A673 (cell line): ENCODE measurements around the gene VTI1B. TPM values are rescaled to one million over a fixed set of nuclear protein-coding genes. Genes with fewer than 3 reads are reported as not detected.

ENCODE experiments used
- BruUV-seq: library from RNA; stranded (reverse); fragments of 400-500 nt; replicated peaks from 2 replicates; lab custom pipeline; 2021; lab: Mats Ljungman, UMichigan
- CTCF ChIA-PET: fragments of 300-600 bp; sonication (Branson Sonifier 250); formaldehyde crosslinking; loops from one replicate; lab custom pipeline; 2022; ENCODE audit warnings: antibody characterized with exemption; lab: Charles Lee
- POLR2A ChIA-PET: fragments of 300-600 bp; sonication (Branson Sonifier 250); formaldehyde crosslinking; loops from one replicate; lab custom pipeline; 2022; ENCODE audit warnings: antibody characterized with exemption; ENCODE audit not compliant: low non-redundant PET; lab: Charles Lee
- DNase-seq: peaks from one replicate; pipeline ENCODE4 v3.0.0-alpha.2; 2015; ENCODE audit warnings: low spot score
- H3K27ac ChIP-seq: fragments of 200-600 bp; sonication (generic); 2 replicates; pipeline ENCODE4 v1.5.1; 2016; ENCODE audit warnings: mixed run types, low read depth, mild to moderate bottlenecking, mixed read lengths, antibody characterized with exemption, low read length; ENCODE audit not compliant: poor library complexity, severe bottlenecking
- H3K27me3 ChIP-seq: fragments of 200-600 bp; sonication (generic); replicated peaks from 2 replicates; pipeline ENCODE4 v1.6.1; 2017; ENCODE audit warnings: mixed run types, low read depth, mild to moderate bottlenecking, mixed read lengths, antibody characterized with exemption, low read length; ENCODE audit not compliant: insufficient read depth, poor library complexity
- H3K36me3 ChIP-seq: fragments of 200-600 bp; sonication (generic); 2 replicates; pipeline ENCODE4 v1.6.1; 2016; ENCODE audit warnings: mixed run types, mild to moderate bottlenecking, mixed read lengths, antibody characterized with exemption, low read length; ENCODE audit not compliant: insufficient read depth, poor library complexity, severe bottlenecking
- H3K4me1 ChIP-seq: fragments of 200-600 bp; sonication (generic); 2 replicates; pipeline ENCODE4 v1.6.1; 2017; ENCODE audit warnings: mixed run types, mild to moderate bottlenecking, mixed read lengths, antibody characterized with exemption, low read length; ENCODE audit not compliant: insufficient read depth, poor library complexity, severe bottlenecking
- H3K4me3 ChIP-seq: fragments of 200-600 bp; sonication (generic); 2 replicates; pipeline ENCODE4 v1.5.1; 2016; ENCODE audit warnings: low read depth, mixed run types, mild to moderate bottlenecking, mixed read lengths, low read length; ENCODE audit not compliant: poor library complexity, severe bottlenecking
- H3K9me3 ChIP-seq: fragments of 200-600 bp; sonication (generic); 2 replicates; pipeline ENCODE4 v1.6.1; 2016; ENCODE audit warnings: mixed run types, low read depth, mild to moderate bottlenecking, mixed read lengths, antibody characterized with exemption, low read length; ENCODE audit not compliant: poor library complexity, severe bottlenecking
- EZH2 ChIP-seq: fragments of 200-600 bp; sonication (generic); IDR thresholded peaks from 2 replicates; pipeline ENCODE4 v1.6.1; 2017; ENCODE audit warnings: borderline replicate concordance, low read depth, mild to moderate bottlenecking, mixed read lengths, antibody characterized with exemption, low read length; ENCODE audit not compliant: poor library complexity, severe bottlenecking
- intact Hi-C: fragments of 100-400 bp; cut with micrococcal nuclease; formaldehyde crosslinking; loops from one replicate; pipeline ENCODE4 v1.10.0; 2022; ENCODE audit not compliant: unreplicated experiment
- total RNA-seq: library from RNA; stranded (reverse); gene quantifications from 2 replicates; pipeline ENCODE4 v1.2.3, GENCODE V29; 2021
- TF ChIP-seq, protein P1 (sequence below): fragments of 300-800, 200-600 bp; sonication (generic); conservative IDR thresholded peaks from 2 replicates; pipeline ENCODE4 v1.5.1; 2017; ENCODE audit warnings: low read depth, mild to moderate bottlenecking, antibody characterized with exemption, low read length, moderate library complexity, mixed read lengths

Gene VTI1B
- total RNA-seq, 1 experiment from 2014 or later: 123 TPM

DNA sequence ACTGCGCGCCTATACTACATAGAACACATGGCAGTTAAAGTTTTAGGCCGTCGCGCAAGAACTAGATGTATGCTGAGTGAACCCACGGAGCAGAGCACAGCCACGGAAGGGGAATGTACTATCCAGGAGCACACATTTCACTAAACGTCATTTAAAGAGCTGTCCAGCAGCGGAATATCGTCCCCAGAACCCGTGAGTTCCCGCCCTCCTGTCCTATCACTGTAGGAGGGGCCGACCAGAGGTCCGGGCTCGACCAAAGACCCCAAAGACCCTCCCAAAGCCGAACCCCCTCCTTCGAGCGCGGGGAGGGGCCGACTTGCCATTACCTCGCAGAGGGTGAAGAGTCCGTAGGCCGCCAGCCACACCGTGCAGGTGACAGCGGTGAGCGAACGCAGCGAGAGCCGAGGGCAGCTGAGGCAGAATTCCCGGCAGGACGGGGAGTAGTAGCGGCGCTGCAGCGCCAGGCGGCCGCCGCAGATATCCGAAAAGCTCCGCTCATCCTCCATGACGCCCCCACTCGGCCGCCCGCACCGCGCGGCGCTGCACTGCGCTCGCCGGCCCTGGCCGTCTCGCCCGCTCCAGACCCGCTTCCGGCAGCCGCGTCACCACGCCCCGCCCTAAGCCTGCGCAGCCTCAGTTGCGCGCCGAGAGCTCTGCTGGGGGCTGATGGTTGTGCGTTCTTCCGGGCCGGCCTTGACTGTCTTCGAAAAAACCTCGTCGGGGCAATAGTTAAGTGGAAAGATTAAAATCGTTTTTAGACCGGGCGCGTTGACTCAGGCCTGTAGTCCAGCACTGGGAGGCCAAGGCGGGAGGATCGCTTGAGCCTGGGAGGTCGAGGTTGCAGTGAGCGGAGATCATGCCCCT, 74.5 kb downstream of the VTI1B start, which contains the start of gene PIGH:
Gene PIGH, minus strand, starts transcription at position 571 of the 864 bp plus-strand sequence. Its CDS starts 65 bp downstream, at position 506.
- no TSS peak for BruUV-seq
- H3K36me3 ChIP-seq: no peaks in the 10 kb centered on the region
- TF ChIP-seq EZH2: no peak
- TF ChIP-seq, protein P1, sequence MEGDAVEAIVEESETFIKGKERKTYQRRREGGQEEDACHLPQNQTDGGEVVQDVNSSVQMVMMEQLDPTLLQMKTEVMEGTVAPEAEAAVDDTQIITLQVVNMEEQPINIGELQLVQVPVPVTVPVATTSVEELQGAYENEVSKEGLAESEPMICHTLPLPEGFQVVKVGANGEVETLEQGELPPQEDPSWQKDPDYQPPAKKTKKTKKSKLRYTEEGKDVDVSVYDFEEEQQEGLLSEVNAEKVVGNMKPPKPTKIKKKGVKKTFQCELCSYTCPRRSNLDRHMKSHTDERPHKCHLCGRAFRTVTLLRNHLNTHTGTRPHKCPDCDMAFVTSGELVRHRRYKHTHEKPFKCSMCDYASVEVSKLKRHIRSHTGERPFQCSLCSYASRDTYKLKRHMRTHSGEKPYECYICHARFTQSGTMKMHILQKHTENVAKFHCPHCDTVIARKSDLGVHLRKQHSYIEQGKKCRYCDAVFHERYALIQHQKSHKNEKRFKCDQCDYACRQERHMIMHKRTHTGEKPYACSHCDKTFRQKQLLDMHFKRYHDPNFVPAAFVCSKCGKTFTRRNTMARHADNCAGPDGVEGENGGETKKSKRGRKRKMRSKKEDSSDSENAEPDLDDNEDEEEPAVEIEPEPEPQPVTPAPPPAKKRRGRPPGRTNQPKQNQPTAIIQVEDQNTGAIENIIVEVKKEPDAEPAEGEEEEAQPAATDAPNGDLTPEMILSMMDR: peak; percentile 65
- POLR2A ChIA-PET: interaction anchor here (0.5 kb wide), 1 partner anchor 28 kb away, joined by 3 read pairs; no protein-coding TSS in a partner anchor
- intact Hi-C loops: no loop called here
- H3K27ac ChIP-seq: peak within 1 kb of the TSS; percentile 56
- peak within 1 kb of the TSS; percentile 73 for H3K4me3 ChIP-seq
- peak; percentile 94 for DNase-seq
- no peaks in the 10 kb centered on the region for H3K27me3 ChIP-seq
- CTCF ChIA-PET: interaction anchor here (0.6 to 2.0 kb wide), 10 partner anchors 15 to 173 kb away, joined by 3 to 11 read pairs (median 4); partner anchors contain the start of gene RDH11
- no peaks in the 10 kb centered on the region for H3K9me3 ChIP-seq
- H3K4me1 ChIP-seq: no peaks in the 10 kb centered on the region

Other genes with a start within 250 kb of the VTI1B start
- 0.28 TPM in 1 of 2 replicates, not detected in the other for gene TMEM229B, start 185.9 kb downstream of the VTI1B start, total RNA-seq
- gene PLEKHH1, start 141.3 kb downstream of the VTI1B start, total RNA-seq: 8.9 and 13.7 TPM in 2 replicates
- gene PIGH, start 74.4 kb downstream of the VTI1B start, total RNA-seq: 25.7 TPM in 2 replicates
- gene ARG2, start 54.7 kb downstream of the VTI1B start, total RNA-seq: 32.1 and 35.6 TPM in 2 replicates
- 95.3 and 107 TPM in 2 replicates for gene RDH11, start 21.1 kb upstream of the VTI1B start, total RNA-seq
- gene RDH12, start 27.3 kb upstream of the VTI1B start, total RNA-seq: not detected in 2 replicates
- gene ZFYVE26, start 142.0 kb upstream of the VTI1B start, total RNA-seq: 20.5 and 21.9 TPM in 2 replicates
- gene RAD51B, start 145.1 kb upstream of the VTI1B start, total RNA-seq: 14.8 and 23.3 TPM in 2 replicates